K562 (cell line): ENCODE data around the gene CDT1. TPM values are rescaled to one million over a fixed set of nuclear protein-coding genes. Genes with fewer than 3 reads are reported as not detected.
A peak's percentile ranks its signal among the peaks of the same experiment; 100 is the strongest.

Experiments
- CEBPG ChIP-seq, 3 experiments: fragments of 200-800 bp in 1 of 3; sonication (Bioruptor generic) in 1 of 3; sonication (generic) in 1 of 3; formaldehyde crosslinking in 1 of 3; IDR thresholded peaks in 2 of 3; conservative IDR thresholded peaks in 1 of 3; 2 replicates each; pipeline versions ENCODE4 v1.6.1 to v1.8.0; 2016 to 2022; ENCODE audit warnings: missing compliant biosample characterization in 2 of 3, missing genetic modification characterization in 2 of 3, mild to moderate bottlenecking in 1 of 3, missing genetic modification reagents in 1 of 3
- NONO ChIP-seq, 2 experiments: fragments of 200-400 bp in 1 of 2; fragments of 450-650 bp in 1 of 2; formaldehyde crosslinking in 1 of 2; IDR thresholded peaks; 2 replicates each; pipeline ENCODE4 v1.6.1; 2017; ENCODE audit warnings: low read depth in 2 of 2, mild to moderate bottlenecking in 2 of 2, moderate library complexity in 2 of 2, low read length in 1 of 2
- PTRF ChIP-seq: fragments of 450-650 bp; IDR thresholded peaks from 2 replicates; pipeline ENCODE4 v1.6.1; 2016; ENCODE audit warnings: mild to moderate bottlenecking, missing genetic modification characterization, missing compliant biosample characterization
- SFPQ ChIP-seq: fragments of 200-400 bp; formaldehyde crosslinking; IDR thresholded peaks from 2 replicates; pipeline ENCODE4 v1.6.1; 2017; ENCODE audit warnings: mild to moderate bottlenecking, low read depth, low read length, moderate library complexity
- ZEB2 ChIP-seq: fragments of 450-650 bp; IDR thresholded peaks from 2 replicates; pipeline ENCODE4 v1.6.1; 2016
- ZNF24 ChIP-seq: fragments of 450-650 bp; IDR thresholded peaks from 2 replicates; pipeline ENCODE4 v1.6.1; 2016
- ZNF282 ChIP-seq: sonication (generic); formaldehyde crosslinking; IDR thresholded peaks from 2 replicates; pipeline ENCODE4 v1.8.1; 2023; ENCODE audit warnings: missing genetic modification reagents
- ZNF780A ChIP-seq: fragments of 250-450 bp; sonication (Bioruptor Pico); IDR thresholded peaks from 2 replicates; pipeline ENCODE4 v1.5.0; 2021; ENCODE audit warnings: mild to moderate bottlenecking
- polyA plus RNA-seq, 8 experiments: library from polyadenylated mRNA; depleted of rRNA in 4 of 8; stranded (reverse) in 5 of 8; unstranded in 3 of 8; fragments of >200 nt; fragmentation: Nextera tagmentation in 2 of 8; fragmentation: Illumina TruSeq in 1 of 8; extraction: Ambion mirVana in 2 of 8; extraction: Trizol in 1 of 8; gene quantifications; 2 replicates each; pipeline versions ENCODE4 v1.2.1 to v1.2.3, GENCODE V29; 2011 to 2014; ENCODE audit warnings: inconsistent platforms in 1 of 8, missing spikeins in 1 of 8
- total RNA-seq, 7 experiments: library from RNA; depleted of rRNA in 6 of 7; stranded (reverse); fragments of >200 nt in 6 of 7; fragmentation: Illumina TruSeq in 2 of 7; extraction: Trizol in 2 of 7; gene quantifications; 2 replicates each; pipeline versions ENCODE4 v1.2.1 to v1.2.3, GENCODE V29; 2011 to 2021; ENCODE audit warnings: low replicate concordance in 1 of 7
- TF ChIP-seq, protein P1 (sequence below): sonication (generic); formaldehyde crosslinking; IDR thresholded peaks from 2 replicates; pipeline ENCODE4 v1.8.1; 2023; ENCODE audit warnings: mild to moderate bottlenecking, missing genetic modification reagents, moderate library complexity
- TF ChIP-seq, protein P2 (sequence below): sonication (generic); formaldehyde crosslinking; IDR thresholded peaks from 2 replicates; pipeline ENCODE4 v1.8.0; 2022; ENCODE audit warnings: missing genetic modification reagents, mild to moderate bottlenecking, moderate library complexity, borderline replicate concordance
- TF ChIP-seq, protein P3 (sequence below): fragments of 450-650 bp; IDR thresholded peaks from 2 replicates; pipeline ENCODE4 v1.6.1; 2018; ENCODE audit not compliant: partially characterized antibody
- TF ChIP-seq, protein P4 (sequence below): sonication (generic); formaldehyde crosslinking; IDR thresholded peaks from 2 replicates; pipeline ENCODE4 v1.8.1; 2023; ENCODE audit warnings: missing genetic modification reagents, mild to moderate bottlenecking, borderline replicate concordance

CDT1 gene
- total and polyA plus RNA-seq, 9 of the 15 experiments (the other 6 are each of a cell fraction or from before 2014, with no cell fraction given), result 0.92 to 178 (median 14.2) TPM

DNA sequence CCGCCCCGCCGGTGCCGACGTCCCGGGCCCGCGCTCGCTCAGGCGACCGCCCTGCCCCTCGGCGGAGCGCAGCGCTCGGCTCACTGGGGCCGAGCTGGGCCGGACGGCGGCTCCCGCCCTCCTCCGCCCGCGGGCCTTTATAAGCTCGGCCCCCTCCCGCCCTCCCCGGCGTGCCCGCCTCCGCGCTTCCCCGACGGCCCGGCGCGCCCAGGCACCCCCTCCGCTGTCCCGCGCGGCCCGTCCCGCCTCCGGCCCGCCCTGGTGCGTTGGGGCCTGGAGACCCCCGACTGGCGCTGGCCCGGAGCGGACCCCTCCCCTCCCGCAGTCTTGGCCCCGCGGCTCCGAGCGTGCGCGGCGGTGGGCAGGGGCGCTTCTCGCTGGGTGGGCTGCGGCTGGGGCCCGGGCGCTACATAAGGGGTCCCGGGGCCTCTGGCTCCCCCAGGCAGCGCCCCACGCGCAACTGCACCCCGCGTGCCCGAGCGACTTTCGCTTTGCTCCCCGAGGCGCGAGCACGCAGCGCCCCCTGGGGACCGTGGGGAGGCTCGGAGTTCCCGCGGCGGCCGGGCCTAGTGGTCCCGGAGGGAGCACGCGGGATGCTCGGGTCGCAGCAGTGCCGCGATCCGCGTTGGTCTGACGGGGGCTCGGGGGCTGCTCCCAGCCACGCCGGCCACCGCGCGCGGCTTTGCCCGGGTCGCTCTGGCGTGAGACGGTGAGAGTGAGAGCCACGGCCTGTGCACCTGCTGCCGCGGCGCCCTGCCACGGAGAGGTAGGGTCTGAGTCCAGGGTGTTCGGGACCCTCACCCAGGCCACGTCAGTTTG lies 18.3 kb upstream of the CDT1 start, which contains the start of gene PIEZO1 (continued):
- TF ChIP-seq, protein P1, sequence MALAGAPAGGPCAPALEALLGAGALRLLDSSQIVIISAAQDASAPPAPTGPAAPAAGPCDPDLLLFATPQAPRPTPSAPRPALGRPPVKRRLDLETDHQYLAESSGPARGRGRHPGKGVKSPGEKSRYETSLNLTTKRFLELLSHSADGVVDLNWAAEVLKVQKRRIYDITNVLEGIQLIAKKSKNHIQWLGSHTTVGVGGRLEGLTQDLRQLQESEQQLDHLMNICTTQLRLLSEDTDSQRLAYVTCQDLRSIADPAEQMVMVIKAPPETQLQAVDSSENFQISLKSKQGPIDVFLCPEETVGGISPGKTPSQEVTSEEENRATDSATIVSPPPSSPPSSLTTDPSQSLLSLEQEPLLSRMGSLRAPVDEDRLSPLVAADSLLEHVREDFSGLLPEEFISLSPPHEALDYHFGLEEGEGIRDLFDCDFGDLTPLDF, result peak; percentile 97
- TF ChIP-seq ZNF780A (CRISPR knock-in tag) (no peak), ZEB2 (no peak), SFPQ (no peak), ZNF282 (CRISPR knock-in tag) (peak; percentile 92), CEBPG (CRISPR knock-in tag; IDR thresholded peaks at IDR 0.05) (no peak), CEBPG (tag; conservative IDR thresholded peaks at IDR 0.05 in 1 of 2, IDR thresholded peaks at IDR 0.05 in 1 of 2) (no peak), PTRF (tag) (no peak), NONO (IDR thresholded peaks at IDR 0.05; ENCODE audit: low read depth in 2 of 2, low read length in 1 of 2) (peak; percentile 85 to 98; a peak in 3 of 4 replicates), ZNF24 (no peak)
- TF ChIP-seq, protein P2, sequence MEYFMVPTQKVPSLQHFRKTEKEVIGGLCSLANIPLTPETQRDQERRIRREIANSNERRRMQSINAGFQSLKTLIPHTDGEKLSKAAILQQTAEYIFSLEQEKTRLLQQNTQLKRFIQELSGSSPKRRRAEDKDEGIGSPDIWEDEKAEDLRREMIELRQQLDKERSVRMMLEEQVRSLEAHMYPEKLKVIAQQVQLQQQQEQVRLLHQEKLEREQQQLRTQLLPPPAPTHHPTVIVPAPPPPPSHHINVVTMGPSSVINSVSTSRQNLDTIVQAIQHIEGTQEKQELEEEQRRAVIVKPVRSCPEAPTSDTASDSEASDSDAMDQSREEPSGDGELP (CRISPR knock-in tag), result peak; percentile 79
- TF ChIP-seq, protein P3, sequence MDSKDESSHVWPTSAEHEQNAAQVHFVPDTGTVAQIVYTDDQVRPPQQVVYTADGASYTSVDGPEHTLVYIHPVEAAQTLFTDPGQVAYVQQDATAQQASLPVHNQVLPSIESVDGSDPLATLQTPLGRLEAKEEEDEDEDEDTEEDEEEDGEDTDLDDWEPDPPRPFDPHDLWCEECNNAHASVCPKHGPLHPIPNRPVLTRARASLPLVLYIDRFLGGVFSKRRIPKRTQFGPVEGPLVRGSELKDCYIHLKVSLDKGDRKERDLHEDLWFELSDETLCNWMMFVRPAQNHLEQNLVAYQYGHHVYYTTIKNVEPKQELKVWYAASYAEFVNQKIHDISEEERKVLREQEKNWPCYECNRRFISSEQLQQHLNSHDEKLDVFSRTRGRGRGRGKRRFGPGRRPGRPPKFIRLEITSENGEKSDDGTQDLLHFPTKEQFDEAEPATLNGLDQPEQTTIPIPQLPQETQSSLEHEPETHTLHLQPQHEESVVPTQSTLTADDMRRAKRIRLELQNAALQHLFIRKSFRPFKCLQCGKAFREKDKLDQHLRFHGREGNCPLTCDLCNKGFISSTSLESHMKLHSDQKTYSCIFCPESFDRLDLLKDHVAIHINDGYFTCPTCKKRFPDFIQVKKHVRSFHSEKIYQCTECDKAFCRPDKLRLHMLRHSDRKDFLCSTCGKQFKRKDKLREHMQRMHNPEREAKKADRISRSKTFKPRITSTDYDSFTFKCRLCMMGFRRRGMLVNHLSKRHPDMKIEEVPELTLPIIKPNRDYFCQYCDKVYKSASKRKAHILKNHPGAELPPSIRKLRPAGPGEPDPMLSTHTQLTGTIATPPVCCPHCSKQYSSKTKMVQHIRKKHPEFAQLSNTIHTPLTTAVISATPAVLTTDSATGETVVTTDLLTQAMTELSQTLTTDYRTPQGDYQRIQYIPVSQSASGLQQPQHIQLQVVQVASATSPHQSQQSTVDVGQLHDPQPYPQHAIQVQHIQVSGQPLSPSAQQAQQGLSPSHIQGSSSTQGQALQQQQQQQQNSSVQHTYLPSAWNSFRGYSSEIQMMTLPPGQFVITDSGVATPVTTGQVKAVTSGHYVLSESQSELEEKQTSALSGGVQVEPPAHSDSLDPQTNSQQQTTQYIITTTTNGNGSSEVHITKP, result peak; percentile 45
- TF ChIP-seq, protein P4, sequence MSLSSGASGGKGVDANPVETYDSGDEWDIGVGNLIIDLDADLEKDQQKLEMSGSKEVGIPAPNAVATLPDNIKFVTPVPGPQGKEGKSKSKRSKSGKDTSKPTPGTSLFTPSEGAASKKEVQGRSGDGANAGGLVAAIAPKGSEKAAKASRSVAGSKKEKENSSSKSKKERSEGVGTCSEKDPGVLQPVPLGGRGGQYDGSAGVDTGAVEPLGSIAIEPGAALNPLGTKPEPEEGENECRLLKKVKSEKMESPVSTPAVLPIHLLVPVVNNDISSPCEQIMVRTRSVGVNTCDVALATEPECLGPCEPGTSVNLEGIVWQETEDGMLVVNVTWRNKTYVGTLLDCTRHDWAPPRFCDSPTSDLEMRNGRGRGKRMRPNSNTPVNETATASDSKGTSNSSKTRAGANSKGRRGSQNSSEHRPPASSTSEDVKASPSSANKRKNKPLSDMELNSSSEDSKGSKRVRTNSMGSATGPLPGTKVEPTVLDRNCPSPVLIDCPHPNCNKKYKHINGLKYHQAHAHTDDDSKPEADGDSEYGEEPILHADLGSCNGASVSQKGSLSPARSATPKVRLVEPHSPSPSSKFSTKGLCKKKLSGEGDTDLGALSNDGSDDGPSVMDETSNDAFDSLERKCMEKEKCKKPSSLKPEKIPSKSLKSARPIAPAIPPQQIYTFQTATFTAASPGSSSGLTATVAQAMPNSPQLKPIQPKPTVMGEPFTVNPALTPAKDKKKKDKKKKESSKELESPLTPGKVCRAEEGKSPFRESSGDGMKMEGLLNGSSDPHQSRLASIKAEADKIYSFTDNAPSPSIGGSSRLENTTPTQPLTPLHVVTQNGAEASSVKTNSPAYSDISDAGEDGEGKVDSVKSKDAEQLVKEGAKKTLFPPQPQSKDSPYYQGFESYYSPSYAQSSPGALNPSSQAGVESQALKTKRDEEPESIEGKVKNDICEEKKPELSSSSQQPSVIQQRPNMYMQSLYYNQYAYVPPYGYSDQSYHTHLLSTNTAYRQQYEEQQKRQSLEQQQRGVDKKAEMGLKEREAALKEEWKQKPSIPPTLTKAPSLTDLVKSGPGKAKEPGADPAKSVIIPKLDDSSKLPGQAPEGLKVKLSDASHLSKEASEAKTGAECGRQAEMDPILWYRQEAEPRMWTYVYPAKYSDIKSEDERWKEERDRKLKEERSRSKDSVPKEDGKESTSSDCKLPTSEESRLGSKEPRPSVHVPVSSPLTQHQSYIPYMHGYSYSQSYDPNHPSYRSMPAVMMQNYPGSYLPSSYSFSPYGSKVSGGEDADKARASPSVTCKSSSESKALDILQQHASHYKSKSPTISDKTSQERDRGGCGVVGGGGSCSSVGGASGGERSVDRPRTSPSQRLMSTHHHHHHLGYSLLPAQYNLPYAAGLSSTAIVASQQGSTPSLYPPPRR (CRISPR knock-in tag), result 0 out of 2 replicates have a peak, but pooled peaks have one; percentile 58
